ENCODE data around the gene G2E3.

G2E3 gene

GRCh38 chr14:30657050-30657449 lies 98.1 kb downstream of the G2E3 start:
- DNase-seq (ENCODE audit: low spot score), result no peak

- DNase-seq (ENCODE audit: low spot score), result peak; percentile 29
These were observed 98.7 kb downstream of the G2E3 start for GRCh38 chr14:30657606-30658163.

DNA sequence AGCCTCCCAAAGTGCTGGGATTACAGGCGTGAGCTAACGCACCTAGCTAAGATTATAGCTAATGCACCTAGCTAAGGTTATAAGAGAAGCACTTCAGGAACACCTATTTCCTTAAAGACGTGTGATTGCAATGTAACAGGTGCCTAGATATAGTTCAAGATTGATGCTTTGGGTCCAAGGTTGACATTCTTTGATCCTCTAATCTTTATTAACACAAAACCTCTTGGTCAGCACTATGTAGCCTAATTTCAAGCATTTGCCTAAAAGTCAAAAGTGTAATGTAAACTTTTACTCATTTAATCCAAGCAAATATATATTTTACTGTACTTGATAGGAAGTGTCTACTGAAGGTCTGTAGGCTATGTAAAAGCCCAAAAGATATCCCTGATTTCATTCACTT lies 99.7 kb downstream of the G2E3 start:
- DNase-seq (ENCODE audit: low spot score), result no peak

DNA sequence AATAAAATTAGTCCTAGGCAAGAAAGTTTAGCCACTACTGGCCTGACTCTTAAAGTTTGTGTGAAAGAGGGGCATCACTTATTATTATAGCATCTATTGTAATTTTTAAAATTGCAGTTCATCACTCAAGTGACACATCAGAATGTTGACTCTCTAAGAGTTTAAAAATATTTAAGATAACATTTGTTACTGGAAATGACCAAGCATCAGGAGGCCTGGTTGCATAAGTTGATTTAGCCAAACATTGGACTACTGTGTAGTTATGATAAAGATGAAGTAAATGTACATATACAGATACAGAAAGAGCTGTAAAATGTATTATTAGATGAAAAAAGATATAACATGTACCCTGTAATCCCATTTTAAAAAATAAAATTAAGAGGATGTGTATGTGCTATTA lies 110.6 kb downstream of the G2E3 start:
- no peak for DNase-seq (ENCODE audit: low spot score)

All from hematopoietic multipotent progenitor cell treated with erythropoietin and hydrocortisone succinate and interleukin-3 and kit ligand, for 17 days (in vitro differentiated cells).